Common myeloid progenitor, CD34-positive (primary cell): ENCODE measurements around the gene TTYH2.
"Not testable (repeated sequence)": the region's sequence is repeated elsewhere in the genome, so short reads cannot be mapped to it uniquely, and the experiment has no call there.

Experiments
- CTCF ChIA-PET: fragments of 350-600 bp; sonication (Branson Sonifier 250); formaldehyde crosslinking; loops from one replicate; lab custom pipeline; 2021; ENCODE audit warnings: antibody characterized with exemption; lab: Charles Lee
- POLR2A ChIA-PET: fragments of 350-600 bp; sonication (Branson Sonifier 250); formaldehyde crosslinking; loops from one replicate; lab custom pipeline; 2021; ENCODE audit warnings: antibody characterized with exemption; lab: Charles Lee
- DNase-seq, 3 donors: peaks; one replicate each; pipeline versions ENCODE4 v3.0.0 to v3.0.0-alpha.2; 2013
- H3K27ac ChIP-seq, 2 experiments: 1 replicate in 1 of 2; 2 replicates in 1 of 2; pipeline ENCODE4 v1.7.0; 2013; ENCODE audit warnings: inconsistent platforms in 2 of 2, low read length in 2 of 2, mild to moderate bottlenecking in 2 of 2, low read depth in 1 of 2, moderate library complexity in 1 of 2; ENCODE audit not compliant: severe bottlenecking in 2 of 2, insufficient read depth in 1 of 2, poor library complexity in 1 of 2
- H3K27me3 ChIP-seq, 5 experiments: replicated peaks in 2 of 5; 1 replicate in 3 of 5; 2 replicates in 2 of 5; pipeline versions ENCODE4 v1.6.1 to v1.7.0; 2013; ENCODE audit warnings: low read length in 4 of 5, mild to moderate bottlenecking in 2 of 5, moderate library complexity in 2 of 5, inconsistent platforms in 1 of 5; ENCODE audit not compliant: insufficient read depth in 5 of 5, control insufficient read depth in 4 of 5
- H3K36me3 ChIP-seq, 4 experiments: 1 replicate in 2 of 4; 2 replicates in 2 of 4; pipeline versions ENCODE4 v1.6.1 to v1.7.0; 2013; ENCODE audit warnings: low read length in 3 of 4, control low read depth in 1 of 4, mild to moderate bottlenecking in 1 of 4; ENCODE audit not compliant: control insufficient read depth in 4 of 4, insufficient read depth in 4 of 4
- H3K4me1 ChIP-seq, 4 experiments: 1 replicate in 3 of 4; 2 replicates in 1 of 4; pipeline versions ENCODE4 v1.6.1 to v1.7.1; 2013; ENCODE audit warnings: low read length in 3 of 4, mild to moderate bottlenecking in 3 of 4, control low read depth in 1 of 4, inconsistent platforms in 1 of 4, moderate library complexity in 1 of 4; ENCODE audit not compliant: control insufficient read depth in 4 of 4, insufficient read depth in 4 of 4; ENCODE audit errors: control extremely low read depth in 1 of 4
- H3K4me3 ChIP-seq, 7 experiments: 1 replicate in 4 of 7; 2 replicates in 3 of 7; pipeline versions ENCODE4 v1.5.1 to v1.7.0; 2013; ENCODE audit warnings: mild to moderate bottlenecking in 7 of 7, low read length in 6 of 7, moderate library complexity in 6 of 7, inconsistent platforms in 2 of 7, low read depth in 2 of 7, control low read depth in 1 of 7; ENCODE audit not compliant: insufficient read depth in 4 of 7, control insufficient read depth in 1 of 7; ENCODE audit errors: extremely low read depth in 1 of 7
- H3K9me3 ChIP-seq, 5 experiments: 1 replicate in 4 of 5; 2 replicates in 1 of 5; pipeline versions ENCODE4 v1.6.1 to v1.7.1; 2013; ENCODE audit warnings: low read length in 4 of 5, mild to moderate bottlenecking in 2 of 5, inconsistent platforms in 1 of 5, low read depth in 1 of 5, moderate library complexity in 1 of 5; ENCODE audit not compliant: control insufficient read depth in 4 of 5, insufficient read depth in 2 of 5; ENCODE audit errors: control extremely low read depth in 1 of 5
- WGBS: methylation state at CpG from one replicate; pipeline ENCODE4 v1.1.5; 2013; ENCODE audit not compliant: insufficient coverage; 5-methylcytosine and 5-hydroxymethylcytosine counted together

The TTYH2 gene

DNA sequence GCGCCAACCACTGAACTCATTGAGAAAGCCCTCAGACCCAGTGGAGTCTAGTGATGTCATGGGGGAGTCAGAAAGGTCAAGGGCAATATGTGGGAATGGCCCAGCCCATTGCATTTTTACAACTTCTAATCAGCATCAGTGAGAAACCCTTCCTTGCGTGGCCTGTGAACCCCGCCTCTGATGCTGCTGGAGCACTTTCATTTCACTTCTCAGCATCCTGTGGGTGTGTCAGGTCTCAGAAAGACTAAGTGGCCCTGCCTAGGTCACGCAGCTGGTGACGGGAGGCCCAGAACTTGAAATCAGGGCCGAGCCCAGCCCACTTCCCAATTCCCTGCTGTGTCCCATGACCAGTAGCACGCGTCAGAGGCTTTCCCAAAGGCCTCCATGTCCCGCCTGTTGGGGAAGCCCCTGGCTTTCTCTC is 66.7 kb downstream of the TTYH2 start:
- Histone ChIP-seq H3K27ac (no peak overlapping the region), H3K36me3 (no peaks in the 10 kb centered on the region), H3K4me1 (peaks cover 5 to 21% (median 20%) of the 10 kb centered on the region in 4 experiments), H3K9me3 (no peaks in the 10 kb centered on the region), H3K4me3 (no peak overlapping the region), H3K27me3 (peaks cover 0 to 3% (median 0%) of the 10 kb centered on the region in 5 experiments)
- 86% methylated on average over 9 of the region's 9 CpGs for WGBS
- no peak for DNase-seq
- POLR2A ChIA-PET = no interaction called here
- CTCF ChIA-PET = interaction anchor here (0.6 to 1.1 kb wide), 2 partner anchors 50 to 72 kb away, joined by 3 read pairs; no protein-coding TSS in a partner anchor

DNA sequence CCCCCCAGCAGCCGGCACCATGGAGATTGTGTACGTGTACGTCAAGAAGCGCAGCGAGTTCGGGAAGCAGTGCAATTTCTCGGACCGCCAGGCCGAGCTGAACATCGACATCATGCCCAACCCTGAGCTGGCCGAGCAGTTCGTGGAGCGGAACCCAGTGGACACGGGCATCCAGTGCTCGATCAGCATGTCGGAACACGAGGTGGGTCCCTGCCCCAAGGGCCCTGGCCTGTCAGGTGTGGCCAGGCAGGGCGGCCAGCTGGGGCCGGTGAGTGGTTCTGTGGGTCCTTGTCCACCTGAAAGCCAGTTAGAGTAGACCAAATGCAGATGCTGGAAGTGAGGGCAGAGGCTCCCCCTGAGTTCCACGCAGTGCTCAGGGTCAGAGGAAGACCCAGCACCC is 68.4 kb downstream of the TTYH2 start:
- POLR2A ChIA-PET = interaction anchor here (0.7 kb wide), 1 partner anchor 923 kb away, joined by 3 read pairs; no protein-coding TSS in a partner anchor
- 97% methylated on average over 20 of the region's 20 CpGs for WGBS
- H3K27ac ChIP-seq = no peak overlapping the region

DNA sequence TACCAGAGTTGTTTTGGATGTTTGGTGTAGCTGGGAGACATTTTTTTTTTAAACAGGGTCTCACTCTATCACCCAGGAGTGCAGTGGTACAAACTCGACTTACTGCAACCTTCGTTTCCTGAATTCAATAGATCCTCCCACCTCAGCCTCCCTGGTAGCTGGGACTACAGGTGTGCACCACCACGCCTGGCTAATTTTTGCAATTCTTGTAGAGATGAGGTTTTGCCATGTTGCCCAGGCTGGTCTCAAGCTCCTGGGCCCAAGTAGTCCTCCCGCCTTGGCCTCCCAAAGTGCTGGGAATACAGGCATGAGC is 68.9 kb downstream of the TTYH2 start:
- not testable (repeated sequence) for H3K4me3 ChIP-seq, H3K27ac ChIP-seq, H3K36me3 ChIP-seq, H3K9me3 ChIP-seq, DNase-seq, H3K27me3 ChIP-seq
- ChIA-PET CTCF (interaction anchor here (1.1 to 2.4 kb wide), 3 partner anchors 13 to 70 kb away, joined by 4 to 7 read pairs (median 4); partner anchors contain the start of gene TTYH2), POLR2A (interaction anchor here (0.7 kb wide), 1 partner anchor 923 kb away, joined by 3 read pairs; no protein-coding TSS in a partner anchor)
- WGBS = 92% methylated on average over 4 of the region's 4 CpGs
- peaks cover 5 to 21% (median 17%) of the 10 kb centered on the region in 4 experiments for H3K4me1 ChIP-seq

More for the DNA sequence above, 68.4 kb downstream of the TTYH2 start:
- Histone ChIP-seq H3K4me3 (no peak overlapping the region), H3K27me3 (peaks cover 0 to 5% (median 0%) of the 10 kb centered on the region in 5 experiments), H3K36me3 (no peaks in the 10 kb centered on the region), H3K9me3 (no peaks in the 10 kb centered on the region), H3K4me1 (peaks cover 5 to 21% (median 17%) of the 10 kb centered on the region in 4 experiments)
- CTCF ChIA-PET = interaction anchor here (1.1 to 2.4 kb wide), 4 partner anchors 13 to 71 kb away, joined by 3 to 7 read pairs (median 4); partner anchors contain the start of gene TTYH2
- DNase-seq = no peak

DNA sequence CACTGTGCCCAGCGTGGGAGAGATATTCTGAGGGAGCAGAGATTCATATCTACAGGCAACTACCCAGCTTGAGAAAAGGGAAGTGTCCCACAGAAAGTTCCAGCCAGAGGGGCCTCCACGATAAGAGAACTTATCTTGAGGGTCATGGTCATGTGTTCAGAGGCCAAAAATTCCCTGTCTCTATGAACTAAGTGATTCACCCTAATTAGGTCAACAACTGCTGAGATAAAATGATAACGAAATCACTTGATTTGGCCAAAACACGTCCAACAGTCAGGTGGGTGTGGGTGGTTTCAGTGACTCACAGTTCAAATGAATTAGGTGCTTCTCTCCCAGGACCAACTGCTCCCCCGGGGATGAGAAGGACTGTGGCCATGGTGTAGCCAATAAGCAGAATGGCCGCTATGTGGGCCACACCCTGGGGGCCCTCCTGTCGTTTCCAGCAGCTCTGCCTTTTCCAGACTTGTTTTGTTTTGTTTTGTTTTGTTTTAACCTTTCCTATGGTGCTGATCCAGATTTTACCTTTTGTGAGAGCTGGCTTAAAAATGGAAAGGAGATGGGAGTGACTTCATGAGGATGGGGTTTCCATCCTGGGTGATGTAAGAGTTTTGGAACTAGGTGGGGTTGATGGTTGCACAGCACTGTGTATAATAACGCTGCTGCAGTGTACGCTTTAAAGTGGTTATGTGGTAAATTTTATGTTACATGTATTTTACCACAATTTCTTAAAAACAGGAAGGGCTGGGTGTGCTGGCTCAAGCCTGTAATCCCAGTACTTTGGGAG is 69.4 kb downstream of the TTYH2 start:
- CTCF ChIA-PET = interaction anchor here (1.1 to 2.4 kb wide), 4 partner anchors 12 to 70 kb away, joined by 4 to 7 read pairs (median 5); partner anchors contain the start of gene TTYH2
- peak; percentile 51 to 87 (median 82) for DNase-seq
- Histone ChIP-seq H3K27ac (no peak overlapping the region), H3K4me1 (peaks cover 5 to 21% (median 17%) of the 10 kb centered on the region in 4 experiments), H3K36me3 (no peaks in the 10 kb centered on the region), H3K27me3 (peaks cover 0 to 5% (median 0%) of the 10 kb centered on the region in 5 experiments), H3K9me3 (no peaks in the 10 kb centered on the region), H3K4me3 (peak overlapping the region in 2 of 7 experiments; percentile 2 to 33)
- WGBS = 23% methylated on average over 7 of the region's 9 CpGs
- POLR2A ChIA-PET = no interaction called here

DNA sequence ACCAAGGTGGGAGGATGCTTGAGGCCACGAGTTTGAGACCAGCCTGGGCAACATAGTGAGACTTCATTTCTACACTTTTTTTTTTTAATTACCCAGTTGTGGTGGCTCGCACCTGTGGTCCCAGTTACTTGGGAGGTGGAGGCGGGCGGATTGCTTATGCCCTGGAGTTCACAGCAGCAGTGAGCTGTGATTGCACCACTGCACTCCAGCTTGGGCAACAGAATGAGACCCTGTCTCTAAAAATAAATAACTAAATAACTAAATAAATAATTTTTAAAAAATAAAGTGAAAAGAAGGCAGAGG is 70.0 kb downstream of the TTYH2 start:
- H3K27me3 ChIP-seq = peaks cover 0 to 5% (median 0%) of the 10 kb centered on the region in 5 experiments
- no peak overlapping the region for H3K4me3 ChIP-seq
- H3K4me1 ChIP-seq = peaks cover 5 to 21% (median 17%) of the 10 kb centered on the region in 4 experiments
- ChIA-PET CTCF (interaction anchor here (1.4 to 2.4 kb wide), 2 partner anchors 12 to 70 kb away, joined by 6 to 7 read pairs; partner anchors contain the start of gene TTYH2), POLR2A (no interaction called here)
- WGBS = no CpG with 5 or more reads among the region's 4 CpGs
- no peak for DNase-seq
- H3K36me3 ChIP-seq = no peaks in the 10 kb centered on the region
- no peak overlapping the region for H3K27ac ChIP-seq
- no peaks in the 10 kb centered on the region for H3K9me3 ChIP-seq

DNA sequence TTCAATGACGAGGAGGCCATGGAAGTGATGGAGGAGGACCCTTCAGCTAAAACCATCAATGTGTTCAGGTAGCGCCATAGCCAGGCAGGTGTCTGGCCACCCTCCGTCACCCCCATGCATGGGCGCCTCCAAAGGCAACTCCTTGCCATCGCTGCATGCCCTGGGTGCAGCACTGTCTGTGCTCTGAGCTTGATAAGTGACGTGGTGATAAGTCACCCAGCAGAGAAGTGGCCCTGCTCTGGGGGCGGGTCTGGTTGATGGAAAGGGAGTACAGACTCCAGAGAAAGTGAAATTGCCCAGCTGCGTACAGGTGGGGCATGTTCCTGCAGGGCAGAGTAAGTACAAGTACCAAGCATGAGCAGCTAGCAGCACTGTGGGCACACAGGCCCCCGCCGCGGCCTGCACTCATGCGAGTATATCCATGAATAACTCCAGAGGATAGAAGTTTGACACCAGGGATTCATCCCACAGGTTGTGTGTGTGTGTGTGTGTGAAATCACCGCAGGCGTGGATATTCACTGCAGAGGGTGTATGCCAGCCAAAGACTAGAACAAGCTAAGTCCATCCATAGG is 73.7 kb downstream of the TTYH2 start:
- ChIA-PET CTCF (interaction anchor here (2.4 kb wide), 1 partner anchor 9 kb away, joined by 10 read pairs; no protein-coding TSS in a partner anchor), POLR2A (no interaction called here)
- no peaks in the 10 kb centered on the region for H3K9me3 ChIP-seq
- DNase-seq = no peak
- peaks cover 5 to 21% (median 17%) of the 10 kb centered on the region in 4 experiments for H3K4me1 ChIP-seq
- peaks cover 0 to 5% (median 0%) of the 10 kb centered on the region in 5 experiments for H3K27me3 ChIP-seq
- no peak overlapping the region for H3K4me3 ChIP-seq
- no peak overlapping the region for H3K27ac ChIP-seq
- WGBS = 100% methylated on average over 8 of the region's 14 CpGs
- no peaks in the 10 kb centered on the region for H3K36me3 ChIP-seq
